Measurements from ENCODE around the gene VAV2.

The VAV2 gene

GRCh38 chr9:133991964-133992779 is at the start of gene VAV2:
VAV2 (minus strand) TSS chr9:133992324; CDS start chr9:133992278, 46 bp downstream.
- peak in 2 of 3 experiments; percentile 22 to 32 for DNase-seq (ENCODE audit: low read depth in 2 of 3, low spot score in 2 of 3)

- no peak for DNase-seq (ENCODE audit: low read depth in 2 of 3, low spot score in 2 of 3)
Measured at GRCh38 chr9:134041649-134041962, 49.5 kb upstream of the VAV2 start.

- DNase-seq (ENCODE audit: low read depth in 2 of 3, low spot score in 2 of 3): no peak
Measured at GRCh38 chr9:134040781-134041648, 48.9 kb upstream of the VAV2 start.

GRCh38 chr9:134040176-134040565 is 48.0 kb upstream of the VAV2 start:
- DNase-seq (ENCODE audit: low read depth in 2 of 3, low spot score in 2 of 3): no peak

GRCh38 chr9:134039386-134040175 is 47.5 kb upstream of the VAV2 start:
- no peak for DNase-seq (ENCODE audit: low read depth in 2 of 3, low spot score in 2 of 3)

- DNase-seq (ENCODE audit: low read depth in 2 of 3, low spot score in 2 of 3): no peak
Measured at GRCh38 chr9:134037641-134038040, 45.5 kb upstream of the VAV2 start.

GRCh38 chr9:134036130-134036529 is 44.0 kb upstream of the VAV2 start:
- no peak for DNase-seq (ENCODE audit: low read depth in 2 of 3, low spot score in 2 of 3)

GRCh38 chr9:134035041-134036039 is 43.2 kb upstream of the VAV2 start:
- no peak for DNase-seq (ENCODE audit: low read depth in 2 of 3, low spot score in 2 of 3)

- no peak for DNase-seq (ENCODE audit: low read depth in 2 of 3, low spot score in 2 of 3)
Measured at GRCh38 chr9:134034215-134035040, 42.3 kb upstream of the VAV2 start.

- DNase-seq (ENCODE audit: low read depth in 2 of 3, low spot score in 2 of 3): no peak
Measured at GRCh38 chr9:134033516-134034214, 41.5 kb upstream of the VAV2 start.

GRCh38 chr9:134032456-134033222 is 40.5 kb upstream of the VAV2 start:
- DNase-seq (ENCODE audit: low read depth in 2 of 3, low spot score in 2 of 3): no peak

GRCh38 chr9:134031783-134032182 is 39.7 kb upstream of the VAV2 start:
- DNase-seq (ENCODE audit: low read depth in 2 of 3, low spot score in 2 of 3): no peak

GRCh38 chr9:134030821-134031470 is 38.8 kb upstream of the VAV2 start:
- DNase-seq (ENCODE audit: low read depth in 2 of 3, low spot score in 2 of 3): no peak

- DNase-seq (ENCODE audit: low read depth in 2 of 3, low spot score in 2 of 3): no peak
Measured at GRCh38 chr9:134029248-134030226, 37.4 kb upstream of the VAV2 start.

- DNase-seq (ENCODE audit: low read depth in 2 of 3, low spot score in 2 of 3): no peak
Measured at GRCh38 chr9:134028575-134029247, 36.6 kb upstream of the VAV2 start.

GRCh38 chr9:134028076-134028475 is 36.0 kb upstream of the VAV2 start:
- no peak for DNase-seq (ENCODE audit: low read depth in 2 of 3, low spot score in 2 of 3)

Measured in activated CD8-positive, alpha-beta memory T cell treated with anti-CD3 and anti-CD28 coated beads for 48 hours (primary cell).